Measurements from ENCODE around the gene EYS. TPM values are rescaled to one million over a fixed set of nuclear protein-coding genes. Genes with fewer than 3 reads are reported as not detected.

EYS gene
- polyA plus RNA-seq, 2 of the 4 experiments (the other 2 are of a cell fraction) = 0.03 to 0.06 TPM

DNA sequence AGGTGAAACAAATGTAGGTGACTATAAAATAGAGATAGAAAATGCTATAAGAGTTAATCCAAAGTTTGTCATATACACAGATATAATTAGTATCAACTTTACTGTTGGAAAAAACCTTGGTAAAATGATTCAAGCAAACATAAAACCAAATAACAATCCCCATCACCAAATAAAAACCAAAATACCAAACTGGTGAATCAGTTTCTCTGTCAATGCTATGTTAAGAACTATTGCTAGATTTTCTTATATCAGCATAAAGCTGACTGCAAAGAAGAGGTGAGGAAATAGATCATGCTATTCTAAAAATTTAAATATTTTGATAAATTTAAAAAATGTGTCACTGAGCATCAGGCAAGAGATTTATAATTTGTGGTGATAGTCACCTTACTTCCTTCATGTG is 1413.0 kb downstream of the EYS start (continued):
- TF ChIP-seq HMGXB4 (CRISPR knock-in tag; IDR thresholded peaks at IDR 0.05; ENCODE audit: borderline replicate concordance) (no peak), ZSCAN20 (CRISPR knock-in tag; IDR thresholded peaks at IDR 0.05) (no peak), NR3C1 (IDR thresholded peaks at IDR 0.05) (no peak), HEYL (CRISPR knock-in tag; IDR thresholded peaks at IDR 0.05) (no peak), TP53 (CRISPR knock-in tag; IDR thresholded peaks at IDR 0.05) (no peak), HES2 (IDR thresholded peaks at IDR 0.05) (no peak)

DNA sequence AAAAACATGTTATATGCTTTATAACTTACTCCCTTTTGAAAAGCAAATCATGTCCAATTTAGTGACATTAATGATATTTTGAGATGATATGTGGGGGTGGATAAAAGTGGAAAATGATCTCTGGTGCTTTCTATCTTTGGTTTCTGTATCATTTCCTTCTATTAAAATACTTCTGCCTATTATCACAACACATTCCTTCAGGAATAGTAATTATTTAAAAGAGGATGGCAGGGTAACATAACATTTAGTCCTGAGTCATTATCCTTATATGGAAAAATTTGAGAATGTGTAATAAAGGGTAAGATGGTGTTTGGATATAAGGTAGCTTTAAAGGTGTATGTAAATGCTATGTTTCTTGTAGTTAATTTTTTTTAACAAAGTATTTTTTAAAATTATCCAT is 1413.7 kb downstream of the EYS start:
- TF ChIP-seq RARB (CRISPR knock-in tag; IDR thresholded peaks at IDR 0.05) (no peak), ZNF302 (CRISPR knock-in tag; IDR thresholded peaks at IDR 0.05) (no peak), CBX2 (IDR thresholded peaks at IDR 0.05; ENCODE audit: borderline replicate concordance, low read depth) (no peak), SMC3 (IDR thresholded peaks at IDR 0.05) (no peak)
- H3K4me1 ChIP-seq = no peaks in the 10 kb centered on the region
- CTCF ChIA-PET = interaction anchor here (1.2 kb wide), 1 partner anchor 11 kb away, joined by 3 read pairs; no protein-coding TSS in a partner anchor
- no peaks in the 10 kb centered on the region for H3K9me3 ChIP-seq
- POLR2A ChIA-PET = no interaction called here
- no peak overlapping the region for H3K4me3 ChIP-seq
- FAIRE-seq (no peak), ATAC-seq (no peak), DNase-seq (ENCODE audit: low read depth in 1 of 2, low spot score in 1 of 2) (no peak)
- no peak overlapping the region for H3K4me2 ChIP-seq
- H3K27ac ChIP-seq = no peak overlapping the region

- CTCF ChIA-PET = no interaction called here
Measured at GRCh38 chr6:64290867-64291266, 1416.2 kb downstream of the EYS start.

GRCh38 chr6:64289931-64290330 is 1417.1 kb downstream of the EYS start:
- 50% methylated on average over 1 of the region's 1 CpG for WGBS (ENCODE audit: missing lambda C conversion rate)
- Histone ChIP-seq H3K4me2 (no peak overlapping the region), H3K9me3 (no peaks in the 10 kb centered on the region), H3K27ac (no peak overlapping the region), H3K4me1 (no peaks in the 10 kb centered on the region), H3K4me3 (no peak overlapping the region)
- no peak for DNase-seq (ENCODE audit: low read depth in 1 of 2, low spot score in 1 of 2)
- CTCF ChIA-PET = interaction anchor here (0.5 kb wide), 1 partner anchor 9 kb away, joined by 3 read pairs; no protein-coding TSS in a partner anchor
- no peak for ATAC-seq
- POLR2A ChIA-PET = no interaction called here
- FAIRE-seq = no peak
- no peak for TF ChIP-seq RCOR1 (IDR thresholded peaks at IDR 0.05; ENCODE audit: low read depth, low read length)
- no peak for TF ChIP-seq EHF (CRISPR knock-in tag; IDR thresholded peaks at IDR 0.05)
- no peak for TF ChIP-seq ZC3H11A (IDR thresholded peaks at IDR 0.05)
- TF ChIP-seq CHD4 (IDR thresholded peaks at IDR 0.05; ENCODE audit: borderline replicate concordance) = no peak
- TF ChIP-seq, protein P1, sequence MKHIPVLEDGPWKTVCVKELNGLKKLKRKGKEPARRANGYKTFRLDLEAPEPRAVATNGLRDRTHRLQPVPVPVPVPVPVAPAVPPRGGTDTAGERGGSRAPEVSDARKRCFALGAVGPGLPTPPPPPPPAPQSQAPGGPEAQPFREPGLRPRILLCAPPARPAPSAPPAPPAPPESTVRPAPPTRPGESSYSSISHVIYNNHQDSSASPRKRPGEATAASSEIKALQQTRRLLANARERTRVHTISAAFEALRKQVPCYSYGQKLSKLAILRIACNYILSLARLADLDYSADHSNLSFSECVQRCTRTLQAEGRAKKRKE (CRISPR knock-in tag; IDR thresholded peaks at IDR 0.05; ENCODE audit: low read depth) = no peak
- no peak for TF ChIP-seq HOXB5 (CRISPR knock-in tag; IDR thresholded peaks at IDR 0.05)
- no peak for TF ChIP-seq ESRRA (IDR thresholded peaks at IDR 0.05; ENCODE audit: borderline replicate concordance, low read length)
- no peak for TF ChIP-seq EHMT2 (IDR thresholded peaks at IDR 0.05; ENCODE audit: low read depth)
- no peak for TF ChIP-seq CEBPB (IDR thresholded peaks at IDR 0.05)
- TF ChIP-seq ELK1 (IDR thresholded peaks at IDR 0.05; ENCODE audit: low read depth, low read length) = no peak
- no peak for TF ChIP-seq ZNF302 (CRISPR knock-in tag; IDR thresholded peaks at IDR 0.05)
- TF ChIP-seq EP300 (IDR thresholded peaks at IDR 0.05) = no peak
- TF ChIP-seq MAX (IDR thresholded peaks at IDR 0.05) = no peak
- no peak for TF ChIP-seq ZSCAN20 (CRISPR knock-in tag; IDR thresholded peaks at IDR 0.05)

More at GRCh38 chr6:64290867-64291266, 1416.2 kb downstream of the EYS start:
- no peak for ATAC-seq
- DNase-seq (ENCODE audit: low read depth in 1 of 2, low spot score in 1 of 2) = no peak
- H3K27ac ChIP-seq = no peak overlapping the region
- H3K4me2 ChIP-seq = no peak overlapping the region
- no peak for FAIRE-seq
- H3K4me1 ChIP-seq = no peaks in the 10 kb centered on the region
- WGBS (ENCODE audit: missing lambda C conversion rate) = 56% methylated on average over 3 of the region's 3 CpGs
- no peak overlapping the region for H3K4me3 ChIP-seq
- POLR2A ChIA-PET = no interaction called here
- TF ChIP-seq ZSCAN20 (CRISPR knock-in tag; IDR thresholded peaks at IDR 0.05) (no peak), ZFP36 (IDR thresholded peaks at IDR 0.05; ENCODE audit: borderline replicate concordance, partially characterized antibody) (no peak), JUNB (IDR thresholded peaks at IDR 0.05) (no peak), RFX5 (IDR thresholded peaks at IDR 0.05) (no peak), CHD4 (IDR thresholded peaks at IDR 0.05; ENCODE audit: borderline replicate concordance) (no peak), FOXS1 (CRISPR knock-in tag; IDR thresholded peaks at IDR 0.05) (no peak), EHMT2 (IDR thresholded peaks at IDR 0.05; ENCODE audit: low read depth) (no peak), MYC (IDR thresholded peaks at IDR 0.05; ENCODE audit: borderline replicate concordance, low read length) (no peak)
- TF ChIP-seq, protein P2, sequence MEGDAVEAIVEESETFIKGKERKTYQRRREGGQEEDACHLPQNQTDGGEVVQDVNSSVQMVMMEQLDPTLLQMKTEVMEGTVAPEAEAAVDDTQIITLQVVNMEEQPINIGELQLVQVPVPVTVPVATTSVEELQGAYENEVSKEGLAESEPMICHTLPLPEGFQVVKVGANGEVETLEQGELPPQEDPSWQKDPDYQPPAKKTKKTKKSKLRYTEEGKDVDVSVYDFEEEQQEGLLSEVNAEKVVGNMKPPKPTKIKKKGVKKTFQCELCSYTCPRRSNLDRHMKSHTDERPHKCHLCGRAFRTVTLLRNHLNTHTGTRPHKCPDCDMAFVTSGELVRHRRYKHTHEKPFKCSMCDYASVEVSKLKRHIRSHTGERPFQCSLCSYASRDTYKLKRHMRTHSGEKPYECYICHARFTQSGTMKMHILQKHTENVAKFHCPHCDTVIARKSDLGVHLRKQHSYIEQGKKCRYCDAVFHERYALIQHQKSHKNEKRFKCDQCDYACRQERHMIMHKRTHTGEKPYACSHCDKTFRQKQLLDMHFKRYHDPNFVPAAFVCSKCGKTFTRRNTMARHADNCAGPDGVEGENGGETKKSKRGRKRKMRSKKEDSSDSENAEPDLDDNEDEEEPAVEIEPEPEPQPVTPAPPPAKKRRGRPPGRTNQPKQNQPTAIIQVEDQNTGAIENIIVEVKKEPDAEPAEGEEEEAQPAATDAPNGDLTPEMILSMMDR (IDR thresholded peaks at IDR 0.05) = no peak
- no peaks in the 10 kb centered on the region for H3K9me3 ChIP-seq

Data from A549 (cell line).